ENCODE results near the gene GNG8.
A peak's percentile ranks its signal among the peaks of the same experiment; 100 is the strongest.

Gene GNG8

DNA sequence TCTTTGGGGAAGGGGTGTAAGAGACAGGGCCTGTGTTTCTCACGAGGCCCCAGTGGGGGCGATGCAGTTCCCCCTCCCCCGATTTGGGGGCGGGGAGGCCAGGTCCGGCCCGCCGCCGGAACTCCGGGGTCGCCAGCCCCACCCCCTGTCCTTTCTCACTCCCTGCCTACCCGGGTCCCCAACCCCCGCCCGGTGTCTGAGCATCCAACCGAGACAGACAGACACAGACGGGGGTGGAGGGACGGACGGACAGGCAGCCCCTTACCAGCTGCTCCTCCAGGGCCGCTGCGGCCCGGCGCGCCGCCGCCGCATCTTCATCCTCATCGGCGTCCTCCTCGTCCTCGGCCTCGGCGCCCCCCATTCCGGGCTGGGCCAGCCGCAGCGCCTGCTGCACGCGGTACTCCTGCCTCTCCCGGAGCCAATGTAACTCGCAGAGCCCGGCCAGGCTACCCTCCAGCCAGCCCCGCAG, 24.6 kb upstream of the GNG8 start:
- peak overlapping the region; percentile 68 for H3K27ac ChIP-seq (ENCODE audit: low read depth, low read length, severe bottlenecking)
- 0 to 1% methylated on average over 30 to 36 of the region's 40 CpGs for WGBS, 2 experiments (ENCODE audit: insufficient coverage in 2 of 2)
- H3K9me3 ChIP-seq (ENCODE audit: control insufficient read depth, low read length): no peaks in the 10 kb centered on the region
- H3K4me3 ChIP-seq (ENCODE audit: extremely low read depth, insufficient read depth, low read length, poor library complexity, severe bottlenecking): peak overlapping the region; percentile 79
- H3K36me3 ChIP-seq (ENCODE audit: control insufficient read depth, insufficient read depth, low read length): peaks cover 26% of the 10 kb centered on the region
- H3K4me1 ChIP-seq (ENCODE audit: control insufficient read depth, insufficient read depth, low read length, poor library complexity, severe bottlenecking): peaks cover 12% of the 10 kb centered on the region

DNA sequence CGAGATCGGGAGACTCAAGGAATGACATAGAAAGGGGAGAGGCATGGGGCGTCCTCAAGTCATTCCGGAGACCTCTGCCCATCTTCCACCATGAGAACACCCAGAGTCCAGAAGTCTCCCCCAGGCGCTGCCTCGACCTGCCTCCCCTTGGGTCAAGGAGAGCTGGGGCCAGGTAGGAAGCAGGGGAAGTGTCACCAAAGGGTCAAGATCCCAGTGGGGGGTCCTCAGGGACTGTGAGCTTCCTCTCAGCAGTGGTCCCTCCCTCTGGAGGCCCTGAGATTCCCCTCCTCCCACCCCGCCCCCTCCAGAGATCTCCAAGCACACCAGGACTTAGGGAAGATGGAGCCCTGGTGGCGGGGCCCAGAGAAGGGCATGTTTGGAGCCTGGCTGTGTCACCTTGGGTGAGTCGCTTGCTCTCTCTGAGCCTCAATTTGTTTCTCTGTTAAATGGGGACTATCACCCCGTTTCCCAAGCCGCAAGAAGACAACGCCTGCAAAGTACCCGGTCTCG, 24.1 kb upstream of the GNG8 start:
- Histone ChIP-seq H3K27ac (ENCODE audit: low read depth, low read length, severe bottlenecking) (peak overlapping the region; percentile 68), H3K4me3 (ENCODE audit: extremely low read depth, insufficient read depth, low read length, poor library complexity, severe bottlenecking) (peak overlapping the region; percentile 79), H3K9me3 (ENCODE audit: control insufficient read depth, low read length) (no peaks in the 10 kb centered on the region), H3K36me3 (ENCODE audit: control insufficient read depth, insufficient read depth, low read length) (peaks cover 26% of the 10 kb centered on the region), H3K4me1 (ENCODE audit: control insufficient read depth, insufficient read depth, low read length, poor library complexity, severe bottlenecking) (peaks cover 12% of the 10 kb centered on the region)
- WGBS, 2 experiments (ENCODE audit: insufficient coverage in 2 of 2): 1 to 2% methylated on average over 10 to 13 of the region's 14 CpGs

DNA sequence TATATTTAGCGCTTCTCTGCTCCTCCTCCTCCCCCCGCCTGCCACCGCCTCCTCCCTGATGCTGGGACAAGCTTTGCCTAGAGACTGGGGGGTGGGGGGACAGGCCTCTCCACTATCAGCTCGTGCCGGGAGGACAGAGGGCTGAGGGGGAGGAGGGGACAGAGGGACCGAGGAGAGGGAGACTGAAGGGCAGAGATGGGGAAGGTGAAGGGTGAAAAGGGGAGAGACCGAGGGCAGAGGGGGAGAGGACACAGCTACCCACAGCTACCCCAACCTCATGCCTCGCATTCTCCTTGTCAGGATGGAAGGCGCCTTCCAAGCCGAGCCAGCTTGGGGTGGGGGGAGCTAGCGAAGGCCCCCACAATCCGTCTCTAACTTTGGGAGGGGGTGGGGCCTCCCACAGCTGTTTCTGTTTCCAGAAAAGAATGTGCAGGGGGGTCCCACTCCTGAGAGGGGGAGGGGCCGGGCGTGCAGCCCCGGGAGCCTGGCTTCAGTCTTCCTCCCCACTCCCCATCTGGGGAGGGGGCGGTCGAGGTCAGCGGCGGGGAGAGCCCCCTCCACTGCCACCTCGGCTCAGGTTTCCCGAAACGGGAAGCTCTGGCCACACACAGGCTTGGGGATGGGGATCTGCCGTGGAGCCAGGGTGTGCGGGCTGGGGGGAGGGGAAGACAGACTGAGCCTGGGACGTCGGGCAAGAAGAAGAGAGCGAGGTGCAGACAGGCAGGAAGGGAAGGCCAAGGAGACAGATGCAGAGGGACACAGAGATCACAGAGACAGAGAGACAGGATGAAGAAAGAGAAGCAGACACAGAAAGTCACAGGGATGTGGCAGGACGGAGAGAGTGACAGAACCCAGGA, 23.4 kb upstream of the GNG8 start:
- 1% methylated on average over 11 to 12 of the region's 28 CpGs for WGBS, 2 experiments (ENCODE audit: insufficient coverage in 2 of 2)
- H3K9me3 ChIP-seq (ENCODE audit: control insufficient read depth, low read length): no peaks in the 10 kb centered on the region
- H3K36me3 ChIP-seq (ENCODE audit: control insufficient read depth, insufficient read depth, low read length): peaks cover 26% of the 10 kb centered on the region
- peak overlapping the region; percentile 68 for H3K27ac ChIP-seq (ENCODE audit: low read depth, low read length, severe bottlenecking)
- H3K4me3 ChIP-seq (ENCODE audit: extremely low read depth, insufficient read depth, low read length, poor library complexity, severe bottlenecking): peak overlapping the region; percentile 79
- H3K4me1 ChIP-seq (ENCODE audit: control insufficient read depth, insufficient read depth, low read length, poor library complexity, severe bottlenecking): peaks cover 14% of the 10 kb centered on the region

DNA sequence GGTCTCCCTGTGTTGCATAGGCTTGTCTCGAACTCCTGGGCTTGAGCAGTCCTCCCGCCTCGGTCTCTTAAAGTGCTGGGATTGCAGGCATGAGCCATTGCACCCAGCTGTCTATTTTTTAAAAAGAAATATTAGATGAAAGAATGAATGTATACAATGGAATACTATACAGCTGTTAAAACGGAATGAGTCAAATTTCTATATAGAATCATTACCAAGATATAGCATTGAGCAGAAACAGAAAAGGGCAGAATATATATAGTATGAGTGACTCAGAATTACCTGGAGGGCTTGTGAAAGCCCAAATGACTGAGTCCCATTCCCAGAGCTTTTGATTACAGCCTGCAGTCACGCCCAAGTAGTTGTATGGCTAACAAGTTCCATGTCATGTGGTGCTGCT, 20.5 kb upstream of the GNG8 start:
- no peak overlapping the region for H3K4me3 ChIP-seq (ENCODE audit: extremely low read depth, insufficient read depth, low read length, poor library complexity, severe bottlenecking)
- WGBS, 2 experiments (ENCODE audit: insufficient coverage in 2 of 2): 86 to 93% methylated on average over 1 to 4 of the region's 5 CpGs
- no peak overlapping the region for H3K27ac ChIP-seq (ENCODE audit: low read depth, low read length, severe bottlenecking)
- peaks cover 26% of the 10 kb centered on the region for H3K4me1 ChIP-seq (ENCODE audit: control insufficient read depth, insufficient read depth, low read length, poor library complexity, severe bottlenecking)
- no peaks in the 10 kb centered on the region for H3K9me3 ChIP-seq (ENCODE audit: control insufficient read depth, low read length)
- peaks cover 44% of the 10 kb centered on the region for H3K36me3 ChIP-seq (ENCODE audit: control insufficient read depth, insufficient read depth, low read length)

DNA sequence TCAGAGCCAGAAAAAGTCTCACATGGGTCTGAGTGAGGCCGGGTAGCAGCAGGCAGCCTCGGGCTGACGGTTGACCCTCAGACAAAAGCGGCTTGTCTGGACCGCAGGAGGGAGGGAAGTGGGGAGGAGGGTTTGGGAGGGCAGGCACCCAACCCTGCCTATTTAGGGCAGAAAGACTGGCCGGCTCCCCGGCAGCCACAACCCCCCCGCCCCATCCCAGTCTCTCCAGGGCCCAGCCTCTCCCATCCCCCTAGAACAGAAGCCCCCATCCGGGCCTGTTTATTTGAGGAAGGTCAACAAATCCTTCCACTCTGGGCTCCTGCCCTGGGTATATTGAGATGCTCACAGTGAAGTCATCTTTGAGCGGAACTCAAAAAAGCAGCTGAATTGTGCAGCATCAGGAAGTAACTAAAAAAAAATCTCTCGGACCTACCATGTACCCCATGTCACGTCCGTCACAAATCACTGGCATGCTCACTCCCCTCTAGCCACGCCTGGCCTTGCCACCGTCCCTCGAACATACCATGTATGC, 18.7 kb upstream of the GNG8 start:
- H3K9me3 ChIP-seq (ENCODE audit: control insufficient read depth, low read length): peaks cover 4% of the 10 kb centered on the region
- H3K27ac ChIP-seq (ENCODE audit: low read depth, low read length, severe bottlenecking): peak overlapping the region; percentile 83
- peaks cover 25% of the 10 kb centered on the region for H3K4me1 ChIP-seq (ENCODE audit: control insufficient read depth, insufficient read depth, low read length, poor library complexity, severe bottlenecking)
- WGBS, 2 experiments (ENCODE audit: insufficient coverage in 2 of 2): 28 to 31% methylated on average over 12 to 14 of the region's 16 CpGs
- peaks cover 57% of the 10 kb centered on the region for H3K36me3 ChIP-seq (ENCODE audit: control insufficient read depth, insufficient read depth, low read length)
- no peak overlapping the region for H3K4me3 ChIP-seq (ENCODE audit: extremely low read depth, insufficient read depth, low read length, poor library complexity, severe bottlenecking)

DNA sequence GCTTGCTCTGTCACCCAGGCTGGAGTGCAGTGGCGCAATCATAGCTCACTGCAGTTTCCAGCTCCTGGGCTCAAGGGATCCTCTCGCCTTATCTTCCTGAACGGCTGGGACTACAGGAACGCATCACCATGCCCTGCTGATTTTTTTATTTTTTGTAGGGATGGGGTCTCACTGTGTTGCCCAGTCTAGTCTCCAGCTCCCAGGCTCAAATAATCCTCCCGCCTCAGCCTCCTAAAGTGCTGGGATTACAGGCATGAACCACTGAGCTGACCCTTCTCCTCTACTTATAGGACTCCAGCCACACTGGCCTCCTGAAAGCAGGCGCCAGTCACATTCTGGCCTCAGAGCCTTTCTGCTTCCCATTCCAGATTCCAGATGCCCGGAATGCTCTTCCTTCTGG, 14.4 kb upstream of the GNG8 start:
- WGBS, 2 experiments (ENCODE audit: insufficient coverage in 2 of 2): 93 to 97% methylated on average over 5 to 6 of the region's 7 CpGs
- no peak overlapping the region for H3K4me3 ChIP-seq (ENCODE audit: extremely low read depth, insufficient read depth, low read length, poor library complexity, severe bottlenecking)
- peaks cover 46% of the 10 kb centered on the region for H3K36me3 ChIP-seq (ENCODE audit: control insufficient read depth, insufficient read depth, low read length)

DNA sequence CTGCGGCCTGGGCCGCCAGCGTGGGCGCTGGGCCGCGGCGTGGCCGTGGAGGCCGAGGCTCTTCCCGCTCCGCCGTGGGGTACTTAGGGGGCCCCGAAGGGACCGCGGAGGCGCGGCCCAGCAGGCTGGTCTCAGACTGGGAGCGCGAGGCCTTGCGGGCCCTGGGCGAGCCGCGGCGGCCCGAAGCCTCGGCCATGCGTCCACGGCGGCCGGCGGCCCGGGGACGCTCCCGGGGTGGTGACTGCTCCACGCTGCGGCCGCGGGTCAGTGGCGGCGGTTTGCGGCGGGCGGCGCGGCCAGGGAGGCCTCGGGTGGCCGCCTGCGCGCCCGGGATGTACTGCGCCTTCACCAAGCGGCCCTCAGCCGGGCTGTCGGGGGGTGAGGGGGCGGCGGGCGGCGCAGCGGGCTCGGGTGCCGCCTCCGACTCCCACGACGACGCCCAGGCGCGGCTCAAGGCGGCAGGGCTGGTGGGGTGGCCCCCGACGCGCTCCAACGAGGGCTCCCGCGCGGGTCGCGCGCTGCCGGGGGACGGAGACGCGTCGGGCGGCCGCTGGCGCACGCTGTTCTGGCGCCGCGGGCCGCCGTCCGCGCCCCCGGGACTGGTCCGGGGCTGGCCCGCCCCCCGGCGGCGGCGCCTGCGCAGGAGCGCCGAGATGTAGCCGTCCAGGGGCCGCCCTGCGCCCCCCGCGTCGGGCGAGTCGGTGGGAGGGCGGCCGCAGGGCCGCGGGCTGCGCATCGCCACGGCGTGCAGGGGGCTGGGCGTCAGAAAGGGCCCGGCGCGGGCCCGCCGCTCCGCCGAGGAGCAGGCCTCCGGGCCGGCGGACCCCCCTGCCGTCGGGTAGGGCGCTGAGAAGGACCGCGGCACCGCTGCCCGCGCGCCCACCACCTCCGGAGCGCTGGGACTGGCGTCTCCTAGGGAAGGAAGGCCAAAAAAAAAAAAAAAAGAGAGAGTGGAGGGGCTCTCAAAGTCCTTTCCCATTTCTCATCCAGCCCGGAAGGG, 13.3 kb upstream of the GNG8 start:
- H3K36me3 ChIP-seq (ENCODE audit: control insufficient read depth, insufficient read depth, low read length): peaks cover 46% of the 10 kb centered on the region
- no peak overlapping the region for H3K27ac ChIP-seq (ENCODE audit: low read depth, low read length, severe bottlenecking)
- peaks cover 24% of the 10 kb centered on the region for H3K9me3 ChIP-seq (ENCODE audit: control insufficient read depth, low read length)
- H3K4me1 ChIP-seq (ENCODE audit: control insufficient read depth, insufficient read depth, low read length, poor library complexity, severe bottlenecking): peaks cover 15% of the 10 kb centered on the region
- WGBS, 2 experiments (ENCODE audit: insufficient coverage in 2 of 2): 27 to 34% methylated on average over 74 to 87 of the region's 144 CpGs
- H3K4me3 ChIP-seq (ENCODE audit: extremely low read depth, insufficient read depth, low read length, poor library complexity, severe bottlenecking): no peak overlapping the region

More for the DNA sequence above, 14.4 kb upstream of the GNG8 start:
- Histone ChIP-seq H3K4me1 (ENCODE audit: control insufficient read depth, insufficient read depth, low read length, poor library complexity, severe bottlenecking) (peaks cover 17% of the 10 kb centered on the region), H3K9me3 (ENCODE audit: control insufficient read depth, low read length) (peaks cover 24% of the 10 kb centered on the region), H3K27ac (ENCODE audit: low read depth, low read length, severe bottlenecking) (no peak overlapping the region)

DNA sequence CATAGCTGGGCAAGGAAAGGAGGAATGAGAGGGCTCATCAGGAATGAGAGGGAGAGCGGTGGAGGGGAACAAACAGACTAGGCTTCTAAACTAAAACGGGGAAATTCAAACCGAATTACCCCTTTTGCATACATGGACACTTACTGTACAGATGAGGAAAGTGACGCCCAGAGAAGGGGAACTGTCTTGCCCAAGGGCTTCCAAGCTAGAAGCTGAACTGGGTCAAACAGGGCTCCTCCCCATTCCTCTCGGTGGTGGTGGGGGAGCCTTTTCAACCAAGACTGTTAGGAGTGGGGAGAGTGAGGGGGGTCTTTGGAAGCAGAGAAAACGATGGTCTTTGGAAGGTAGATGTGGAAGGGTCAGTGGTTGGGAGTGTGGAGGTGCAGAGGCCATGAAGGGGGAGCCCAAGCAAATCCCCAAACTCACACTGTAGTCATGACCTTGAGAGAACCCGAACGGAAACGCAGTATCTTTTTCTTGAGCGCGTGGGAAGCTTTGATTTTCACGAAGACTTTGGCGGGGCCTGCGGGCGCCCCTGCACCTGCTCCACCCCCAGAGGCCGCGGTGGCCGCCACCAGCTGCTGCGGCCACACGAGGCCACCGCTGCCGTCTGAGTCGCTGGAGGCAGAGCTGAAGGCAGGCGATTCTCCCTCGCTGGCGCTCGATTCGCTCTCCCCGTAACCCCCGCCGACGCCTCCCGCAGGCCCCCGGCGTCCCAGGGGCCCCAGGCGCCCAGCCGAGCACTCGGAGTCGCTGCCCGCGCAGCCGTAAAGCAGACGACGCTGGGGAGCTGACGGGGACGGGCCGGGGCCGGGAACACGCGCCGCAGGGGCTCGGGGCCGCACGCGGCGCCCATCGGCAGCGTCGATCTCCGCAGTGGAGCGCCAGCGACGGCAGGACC, 12.3 kb upstream of the GNG8 start:
- Histone ChIP-seq H3K4me3 (ENCODE audit: extremely low read depth, insufficient read depth, low read length, poor library complexity, severe bottlenecking) (no peak overlapping the region), H3K4me1 (ENCODE audit: control insufficient read depth, insufficient read depth, low read length, poor library complexity, severe bottlenecking) (peaks cover 6% of the 10 kb centered on the region), H3K36me3 (ENCODE audit: control insufficient read depth, insufficient read depth, low read length) (peaks cover 46% of the 10 kb centered on the region), H3K9me3 (ENCODE audit: control insufficient read depth, low read length) (peaks cover 24% of the 10 kb centered on the region), H3K27ac (ENCODE audit: low read depth, low read length, severe bottlenecking) (no peak overlapping the region)
- WGBS, 2 experiments (ENCODE audit: insufficient coverage in 2 of 2): 34 to 43% methylated on average over 47 to 61 of the region's 63 CpGs

DNA sequence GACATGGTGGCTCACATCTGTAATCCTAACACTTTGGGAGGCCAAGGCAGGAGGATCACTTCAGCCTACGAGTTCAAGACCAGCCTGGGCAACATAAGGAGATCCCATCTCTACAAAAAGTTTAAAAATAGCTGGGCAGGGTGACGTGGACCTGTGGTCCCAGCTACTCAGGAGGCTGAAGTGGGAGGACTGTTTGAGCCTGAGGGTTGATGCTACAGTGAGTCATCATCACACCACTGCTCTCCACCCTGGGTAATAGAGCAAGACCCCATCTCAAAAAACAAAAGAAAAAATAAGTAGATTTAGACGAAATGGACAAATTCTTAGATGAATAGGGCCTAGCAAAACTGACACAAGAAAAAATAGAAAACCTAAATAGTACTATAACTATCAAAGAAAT, 10.4 kb upstream of the GNG8 start:
- peaks cover 27% of the 10 kb centered on the region for H3K36me3 ChIP-seq (ENCODE audit: control insufficient read depth, insufficient read depth, low read length)
- H3K27ac ChIP-seq (ENCODE audit: low read depth, low read length, severe bottlenecking): no peak overlapping the region
- WGBS, 2 experiments (ENCODE audit: insufficient coverage in 2 of 2): 88 to 100% methylated on average over 1 to 2 of the region's 3 CpGs
- no peak overlapping the region for H3K4me3 ChIP-seq (ENCODE audit: extremely low read depth, insufficient read depth, low read length, poor library complexity, severe bottlenecking)
- H3K9me3 ChIP-seq (ENCODE audit: control insufficient read depth, low read length): peaks cover 24% of the 10 kb centered on the region
- H3K4me1 ChIP-seq (ENCODE audit: control insufficient read depth, insufficient read depth, low read length, poor library complexity, severe bottlenecking): no peaks in the 10 kb centered on the region

All from mesodermal cell (in vitro differentiated cells).